ENCODE results near the gene CRIP2.

DNA sequence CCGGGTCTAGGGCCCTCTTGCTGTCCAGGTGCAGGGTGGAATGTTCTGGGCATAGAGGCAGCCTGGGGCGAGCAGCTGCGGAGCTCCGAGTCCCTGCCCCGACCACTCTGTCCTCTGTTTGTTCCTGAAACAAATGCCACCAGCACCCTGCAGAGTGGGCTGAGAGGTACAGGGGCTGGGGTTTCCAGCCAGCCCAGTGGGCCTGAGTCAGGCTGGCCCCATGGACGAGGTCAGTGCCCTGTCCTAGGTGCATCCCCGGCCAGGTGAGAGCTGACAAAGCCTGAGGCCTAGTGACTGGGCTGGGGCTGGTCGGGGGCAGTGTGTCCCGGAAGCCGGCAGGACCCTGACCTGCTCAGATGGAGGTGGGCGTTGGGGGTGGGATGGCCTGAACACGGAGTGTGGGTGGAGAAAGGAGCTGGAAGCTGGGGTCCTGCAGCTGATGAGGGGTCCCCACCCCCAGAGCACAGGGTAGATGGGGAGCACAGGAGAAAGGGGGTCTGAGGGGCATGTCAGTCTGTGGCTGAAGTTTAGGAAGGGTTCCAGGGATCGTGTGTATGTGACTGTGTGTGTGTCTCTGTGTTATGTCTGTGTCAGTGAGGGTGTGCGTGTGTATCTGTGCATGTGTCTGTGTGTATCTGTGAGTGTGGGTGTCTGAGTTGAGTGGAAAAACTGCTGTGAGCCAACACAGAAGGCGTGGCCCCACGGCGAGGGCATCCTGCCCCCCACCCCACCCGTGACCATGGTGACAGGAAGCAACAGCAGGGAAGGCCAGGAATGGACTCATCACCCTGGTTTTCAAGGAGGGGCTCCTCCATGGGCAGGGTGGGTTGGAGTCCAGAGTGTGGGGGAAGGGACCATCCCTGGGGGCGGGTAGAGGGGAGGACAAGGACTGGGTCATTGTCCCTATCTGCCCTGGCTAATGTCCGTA, 9.7 kb downstream of the CRIP2 start:
- TF ChIP-seq ZNF384 (IDR thresholded peaks at IDR 0.05; ENCODE audit: borderline replicate concordance, low read depth, low read length), result no peak
- TF ChIP-seq, protein P1, sequence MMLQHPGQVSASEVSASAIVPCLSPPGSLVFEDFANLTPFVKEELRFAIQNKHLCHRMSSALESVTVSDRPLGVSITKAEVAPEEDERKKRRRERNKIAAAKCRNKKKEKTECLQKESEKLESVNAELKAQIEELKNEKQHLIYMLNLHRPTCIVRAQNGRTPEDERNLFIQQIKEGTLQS (IDR thresholded peaks at IDR 0.05; ENCODE audit: borderline replicate concordance, extremely low read depth, low read depth, low read length), result no peak
- TF ChIP-seq SP1 (IDR thresholded peaks at IDR 0.05; ENCODE audit: low read depth, low read length), result no peak
- no peak for TF ChIP-seq RELA (IDR thresholded peaks at IDR 0.05; ENCODE audit: borderline replicate concordance, partially characterized antibody)
- TF ChIP-seq EZH2 (IDR thresholded peaks at IDR 0.05; ENCODE audit: borderline replicate concordance, control insufficient read depth, low read depth, low read length), result no peak
- TF ChIP-seq, protein P2, sequence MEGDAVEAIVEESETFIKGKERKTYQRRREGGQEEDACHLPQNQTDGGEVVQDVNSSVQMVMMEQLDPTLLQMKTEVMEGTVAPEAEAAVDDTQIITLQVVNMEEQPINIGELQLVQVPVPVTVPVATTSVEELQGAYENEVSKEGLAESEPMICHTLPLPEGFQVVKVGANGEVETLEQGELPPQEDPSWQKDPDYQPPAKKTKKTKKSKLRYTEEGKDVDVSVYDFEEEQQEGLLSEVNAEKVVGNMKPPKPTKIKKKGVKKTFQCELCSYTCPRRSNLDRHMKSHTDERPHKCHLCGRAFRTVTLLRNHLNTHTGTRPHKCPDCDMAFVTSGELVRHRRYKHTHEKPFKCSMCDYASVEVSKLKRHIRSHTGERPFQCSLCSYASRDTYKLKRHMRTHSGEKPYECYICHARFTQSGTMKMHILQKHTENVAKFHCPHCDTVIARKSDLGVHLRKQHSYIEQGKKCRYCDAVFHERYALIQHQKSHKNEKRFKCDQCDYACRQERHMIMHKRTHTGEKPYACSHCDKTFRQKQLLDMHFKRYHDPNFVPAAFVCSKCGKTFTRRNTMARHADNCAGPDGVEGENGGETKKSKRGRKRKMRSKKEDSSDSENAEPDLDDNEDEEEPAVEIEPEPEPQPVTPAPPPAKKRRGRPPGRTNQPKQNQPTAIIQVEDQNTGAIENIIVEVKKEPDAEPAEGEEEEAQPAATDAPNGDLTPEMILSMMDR (IDR thresholded peaks at IDR 0.05 in 2 of 3, conservative IDR thresholded peaks at IDR 0.05 in 1 of 3; ENCODE audit: control insufficient read depth in 2 of 3, extremely low read depth in 1 of 3, insufficient read depth in 1 of 3, low read depth in 3 of 3, low read length in 3 of 3), result no peak
- no peak for TF ChIP-seq LARP7 (IDR thresholded peaks at IDR 0.05)
- TF ChIP-seq, protein P3, sequence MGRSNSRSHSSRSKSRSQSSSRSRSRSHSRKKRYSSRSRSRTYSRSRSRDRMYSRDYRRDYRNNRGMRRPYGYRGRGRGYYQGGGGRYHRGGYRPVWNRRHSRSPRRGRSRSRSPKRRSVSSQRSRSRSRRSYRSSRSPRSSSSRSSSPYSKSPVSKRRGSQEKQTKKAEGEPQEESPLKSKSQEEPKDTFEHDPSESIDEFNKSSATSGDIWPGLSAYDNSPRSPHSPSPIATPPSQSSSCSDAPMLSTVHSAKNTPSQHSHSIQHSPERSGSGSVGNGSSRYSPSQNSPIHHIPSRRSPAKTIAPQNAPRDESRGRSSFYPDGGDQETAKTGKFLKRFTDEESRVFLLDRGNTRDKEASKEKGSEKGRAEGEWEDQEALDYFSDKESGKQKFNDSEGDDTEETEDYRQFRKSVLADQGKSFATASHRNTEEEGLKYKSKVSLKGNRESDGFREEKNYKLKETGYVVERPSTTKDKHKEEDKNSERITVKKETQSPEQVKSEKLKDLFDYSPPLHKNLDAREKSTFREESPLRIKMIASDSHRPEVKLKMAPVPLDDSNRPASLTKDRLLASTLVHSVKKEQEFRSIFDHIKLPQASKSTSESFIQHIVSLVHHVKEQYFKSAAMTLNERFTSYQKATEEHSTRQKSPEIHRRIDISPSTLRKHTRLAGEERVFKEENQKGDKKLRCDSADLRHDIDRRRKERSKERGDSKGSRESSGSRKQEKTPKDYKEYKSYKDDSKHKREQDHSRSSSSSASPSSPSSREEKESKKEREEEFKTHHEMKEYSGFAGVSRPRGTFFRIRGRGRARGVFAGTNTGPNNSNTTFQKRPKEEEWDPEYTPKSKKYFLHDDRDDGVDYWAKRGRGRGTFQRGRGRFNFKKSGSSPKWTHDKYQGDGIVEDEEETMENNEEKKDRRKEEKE (IDR thresholded peaks at IDR 0.05), result no peak
- no peak for TF ChIP-seq CHD2 (IDR thresholded peaks at IDR 0.05; ENCODE audit: borderline replicate concordance, low read depth, low read length)
- TF ChIP-seq POLR2AphosphoS5 (IDR thresholded peaks at IDR 0.05; ENCODE audit: low read length), result no peak
- TF ChIP-seq ZSCAN29 (IDR thresholded peaks at IDR 0.05), result no peak
- TF ChIP-seq FOXK2 (IDR thresholded peaks at IDR 0.05), result no peak
- no peak for TF ChIP-seq EP300 (IDR thresholded peaks at IDR 0.05; ENCODE audit: borderline replicate concordance in 1 of 2, control insufficient read depth in 1 of 2, low read depth in 2 of 2, low read length in 2 of 2)
- TF ChIP-seq, protein P4, sequence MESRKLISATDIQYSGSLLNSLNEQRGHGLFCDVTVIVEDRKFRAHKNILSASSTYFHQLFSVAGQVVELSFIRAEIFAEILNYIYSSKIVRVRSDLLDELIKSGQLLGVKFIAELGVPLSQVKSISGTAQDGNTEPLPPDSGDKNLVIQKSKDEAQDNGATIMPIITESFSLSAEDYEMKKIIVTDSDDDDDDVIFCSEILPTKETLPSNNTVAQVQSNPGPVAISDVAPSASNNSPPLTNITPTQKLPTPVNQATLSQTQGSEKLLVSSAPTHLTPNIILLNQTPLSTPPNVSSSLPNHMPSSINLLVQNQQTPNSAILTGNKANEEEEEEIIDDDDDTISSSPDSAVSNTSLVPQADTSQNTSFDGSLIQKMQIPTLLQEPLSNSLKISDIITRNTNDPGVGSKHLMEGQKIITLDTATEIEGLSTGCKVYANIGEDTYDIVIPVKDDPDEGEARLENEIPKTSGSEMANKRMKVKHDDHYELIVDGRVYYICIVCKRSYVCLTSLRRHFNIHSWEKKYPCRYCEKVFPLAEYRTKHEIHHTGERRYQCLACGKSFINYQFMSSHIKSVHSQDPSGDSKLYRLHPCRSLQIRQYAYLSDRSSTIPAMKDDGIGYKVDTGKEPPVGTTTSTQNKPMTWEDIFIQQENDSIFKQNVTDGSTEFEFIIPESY (IDR thresholded peaks at IDR 0.05), result no peak
